DMS53 treated with DMSO at 0.1 percent for 48 hours (cell line): Measurements from ENCODE around the gene WDR13.
A peak's percentile ranks its signal among the peaks of the same experiment; 100 is the strongest.

ENCODE experiments used
- DNase-seq: peaks from one replicate; lab custom pipeline; 2025; ENCODE audit not compliant: unreplicated experiment; lab: John Stamatoyannopoulos, UW

Gene WDR13

DNA sequence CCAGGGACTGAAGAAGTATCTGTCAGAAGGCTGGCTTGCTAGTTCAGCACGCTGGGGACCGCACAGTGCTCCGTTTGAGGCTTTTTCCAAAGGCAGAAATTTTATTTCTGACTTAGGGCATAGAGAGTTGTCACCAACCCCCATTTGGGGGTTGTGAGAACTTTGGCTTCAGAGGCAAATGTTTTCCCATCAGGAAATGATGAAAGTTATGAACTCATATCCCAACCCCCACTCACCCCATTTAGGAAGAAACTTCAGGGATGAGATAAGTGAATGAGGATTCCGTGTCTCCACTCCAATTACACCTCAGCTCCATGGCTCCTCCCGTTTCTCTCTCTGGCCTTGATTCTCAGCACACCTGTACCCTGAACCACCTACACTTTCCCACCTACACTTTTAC lies 4.3 kb upstream of the WDR13 start:
- DNase-seq: no peak

- no peak for DNase-seq
Observed at GRCh38 chrX:48595929-48596328, 1.4 kb upstream of the WDR13 start.

GRCh38 chrX:48598614-48599013 lies 1.3 kb downstream of the WDR13 start:
- DNase-seq: no peak

DNA sequence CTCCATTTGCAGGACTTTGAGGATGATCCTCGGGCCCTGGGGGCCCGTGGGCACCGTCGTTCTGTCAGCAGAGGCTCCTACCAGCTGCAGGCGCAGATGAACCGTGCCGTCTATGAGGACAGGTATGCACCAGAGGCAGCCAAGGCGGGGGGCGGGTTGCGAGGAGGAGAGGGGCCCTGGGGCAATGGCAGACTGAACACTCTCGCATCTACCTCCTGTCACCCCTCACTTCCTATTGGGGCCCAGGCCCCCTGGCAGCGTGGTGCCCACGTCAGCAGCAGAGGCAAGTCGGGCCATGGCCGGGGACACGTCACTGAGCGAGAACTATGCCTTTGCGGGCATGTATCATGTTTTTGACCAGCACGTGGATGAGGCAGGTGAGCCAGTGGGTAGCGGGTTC lies 2.0 kb downstream of the WDR13 start:
- DNase-seq: no peak

DNA sequence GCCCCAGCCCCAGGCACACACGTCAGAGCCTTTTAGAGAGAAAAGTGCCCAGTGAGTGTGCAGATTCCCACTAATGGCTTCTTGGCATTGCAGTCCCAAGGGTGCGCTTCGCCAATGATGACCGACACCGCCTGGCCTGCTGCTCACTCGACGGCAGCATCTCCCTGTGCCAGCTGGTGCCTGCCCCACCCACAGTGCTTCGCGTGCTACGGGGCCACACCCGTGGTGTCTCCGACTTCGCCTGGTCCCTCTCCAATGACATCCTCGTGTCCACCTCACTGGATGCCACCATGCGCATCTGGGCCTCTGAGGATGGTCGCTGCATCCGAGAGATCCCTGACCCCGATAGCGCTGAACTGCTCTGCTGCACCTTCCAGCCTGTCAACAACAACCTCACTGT lies 2.9 kb downstream of the WDR13 start:
- no peak for DNase-seq

- no peak for DNase-seq
Observed at GRCh38 chrX:48601741-48602394, 4.6 kb downstream of the WDR13 start.

GRCh38 chrX:48604701-48605100 lies 7.4 kb downstream of the WDR13 start:
- no peak for DNase-seq

DNA sequence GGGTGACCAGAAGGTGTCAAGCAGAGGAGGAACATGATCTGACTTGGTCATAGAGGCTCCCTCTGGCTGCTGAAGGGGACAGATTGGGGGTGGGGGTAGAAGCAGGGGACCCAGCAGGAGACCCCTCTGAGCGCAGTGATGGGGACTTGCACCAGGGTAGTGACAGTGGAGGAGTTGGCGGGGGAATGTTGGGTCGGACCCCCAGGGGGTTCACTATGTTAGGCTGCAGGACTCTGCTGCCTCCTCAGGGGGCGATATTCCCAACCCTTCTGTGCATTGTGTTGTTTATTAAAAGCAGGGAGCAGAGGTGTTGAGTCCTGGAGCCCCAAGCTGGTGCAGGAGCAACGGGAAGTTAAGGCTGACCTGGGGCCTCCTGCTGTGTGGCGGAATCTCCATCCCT lies 8.8 kb downstream of the WDR13 start:
- no peak for DNase-seq

DNA sequence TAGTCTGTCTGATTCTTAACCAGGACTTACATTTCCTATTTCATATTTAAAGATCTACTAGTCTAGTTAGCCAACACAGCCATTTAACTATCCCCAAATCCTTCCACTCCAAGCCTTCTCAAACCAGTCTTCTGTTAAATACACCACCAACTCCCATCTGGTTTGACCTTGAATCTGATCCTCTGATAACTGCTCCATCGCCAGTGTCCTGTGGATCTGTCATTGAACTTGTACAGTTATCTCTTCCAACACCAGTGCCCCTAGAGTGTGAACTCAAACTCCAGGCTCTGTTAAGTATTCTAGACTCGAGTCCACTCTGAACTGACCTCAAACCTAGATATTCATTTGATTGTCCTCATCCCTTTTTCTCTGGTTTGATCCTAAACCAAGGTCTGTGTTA lies 14.4 kb downstream of the WDR13 start:
- DNase-seq: no peak

GRCh38 chrX:48613502-48614160 lies 16.3 kb downstream of the WDR13 start:
- no peak for DNase-seq

DNA sequence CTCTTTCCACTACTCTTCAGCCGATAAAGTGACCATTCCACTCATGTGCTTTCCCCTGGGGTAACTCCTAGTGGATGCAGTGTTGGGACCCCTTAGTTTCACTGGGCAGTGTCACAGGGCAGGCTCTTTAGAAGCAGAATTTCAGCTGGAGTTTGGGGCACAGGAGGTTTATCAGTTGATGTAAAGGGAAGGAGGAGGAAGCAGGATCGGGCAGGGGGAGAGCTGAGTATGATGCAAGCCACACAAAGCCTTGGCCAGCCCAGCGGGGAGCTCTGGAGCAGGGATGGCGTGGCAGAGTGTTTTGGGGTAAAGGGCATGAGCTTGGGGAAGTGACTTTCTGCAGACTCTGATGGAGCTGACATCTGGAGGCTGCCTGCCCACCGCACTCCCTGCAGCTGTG lies 19.3 kb downstream of the WDR13 start:
- no peak for DNase-seq

- DNase-seq: no peak
Observed at GRCh38 chrX:48617542-48618340, 20.4 kb downstream of the WDR13 start.

DNA sequence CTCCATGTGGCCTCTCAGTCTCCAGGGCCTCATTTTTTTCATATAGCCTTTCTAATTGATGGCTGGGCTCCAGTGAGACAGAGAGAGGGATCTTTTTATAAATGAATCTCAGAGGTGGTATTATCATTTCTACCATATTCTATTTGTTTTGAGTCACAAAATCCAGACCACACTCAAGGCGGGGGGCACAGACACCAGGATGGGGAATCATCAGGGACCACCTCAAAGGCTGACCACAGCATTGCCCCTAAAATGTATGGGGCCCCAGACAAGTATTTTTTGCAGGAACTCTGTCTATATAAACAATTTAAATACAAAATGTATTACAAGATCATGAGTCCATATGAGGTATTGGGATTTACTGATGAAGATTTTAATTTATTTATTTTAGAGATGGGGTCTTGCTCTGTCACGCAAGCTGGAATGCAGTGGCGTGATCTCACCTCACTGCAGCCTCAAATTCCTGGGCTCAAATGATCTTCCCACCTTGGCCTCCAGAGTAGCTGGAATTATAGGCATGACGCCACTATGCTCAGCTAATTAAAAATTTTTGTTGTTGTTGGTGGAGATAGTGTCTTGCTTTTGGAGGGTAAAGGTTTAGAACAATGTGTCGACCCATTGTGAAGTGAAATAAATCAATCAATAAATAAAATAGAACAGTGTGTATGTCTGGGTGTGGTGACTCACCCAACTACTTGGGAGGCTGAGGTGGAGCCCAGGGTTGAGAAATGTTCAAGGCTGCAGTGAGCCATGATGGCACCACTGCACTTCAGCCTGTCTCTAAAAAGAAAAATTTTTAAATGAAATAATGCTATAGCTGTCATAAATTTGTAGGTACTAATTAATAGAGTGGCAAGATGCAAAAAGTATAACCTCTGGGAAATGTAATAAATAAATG lies 29.4 kb downstream of the WDR13 start:
- no peak for DNase-seq

GRCh38 chrX:48631376-48632090 lies 34.2 kb downstream of the WDR13 start:
- DNase-seq: peak; percentile 86

DNA sequence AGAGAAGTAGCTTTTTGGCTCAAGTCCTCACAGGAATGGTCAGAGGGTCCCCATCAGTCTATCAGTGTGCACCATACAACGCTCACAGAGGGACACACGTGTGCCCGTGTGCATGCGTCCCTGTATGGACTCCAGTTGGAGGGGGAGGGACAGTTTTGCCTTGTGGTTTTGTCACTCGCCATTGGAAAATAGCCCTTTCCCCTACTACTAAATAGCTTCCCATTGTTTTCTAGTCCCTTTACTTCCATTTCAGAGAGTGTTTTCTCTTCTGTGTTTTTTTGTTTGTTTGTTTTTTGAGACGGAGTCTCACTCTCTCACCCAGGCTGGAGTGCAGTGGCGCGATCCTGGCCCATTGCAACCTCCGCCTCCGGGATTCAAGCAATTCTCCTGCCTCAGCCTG lies 34.9 kb downstream of the WDR13 start:
- no peak for DNase-seq

DNA sequence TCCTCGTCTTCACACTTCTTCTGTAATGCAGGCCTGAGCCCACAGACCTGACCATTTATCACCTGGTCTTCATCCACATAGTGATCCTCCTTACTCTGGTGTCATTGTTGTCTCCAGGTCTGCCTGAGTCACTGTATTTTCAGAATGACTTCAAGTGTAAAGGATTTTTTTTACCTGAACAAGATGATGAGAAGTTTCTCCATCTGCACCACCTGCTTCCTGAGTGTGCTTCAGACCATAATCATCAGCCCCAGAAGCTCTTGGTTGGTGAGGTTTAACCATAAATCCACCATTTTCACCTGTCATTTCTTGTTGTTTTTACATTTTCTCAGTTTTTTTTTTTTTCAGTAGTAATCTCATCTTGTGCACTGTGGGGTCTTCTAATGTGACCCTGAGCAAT lies 39.0 kb downstream of the WDR13 start:
- no peak for DNase-seq

DNA sequence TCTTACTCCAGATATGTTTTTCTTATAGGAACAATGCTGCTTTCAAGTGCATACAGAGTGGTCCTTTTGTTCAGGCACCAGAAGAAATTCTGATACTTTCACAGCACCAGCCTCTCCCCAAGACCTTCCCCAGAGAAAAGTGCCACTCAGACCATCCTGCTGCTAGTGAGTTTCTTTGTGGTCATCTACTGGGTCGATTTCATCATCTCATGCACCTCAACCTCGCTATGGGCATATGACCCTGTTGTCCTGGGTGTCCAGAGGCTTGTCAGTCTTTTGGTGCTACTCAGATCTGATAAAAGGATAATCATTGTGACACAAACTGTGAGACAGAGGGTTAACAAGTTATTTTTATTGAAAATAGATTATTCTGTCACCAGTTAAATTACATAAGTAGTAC lies 39.5 kb downstream of the WDR13 start:
- no peak for DNase-seq

DNA sequence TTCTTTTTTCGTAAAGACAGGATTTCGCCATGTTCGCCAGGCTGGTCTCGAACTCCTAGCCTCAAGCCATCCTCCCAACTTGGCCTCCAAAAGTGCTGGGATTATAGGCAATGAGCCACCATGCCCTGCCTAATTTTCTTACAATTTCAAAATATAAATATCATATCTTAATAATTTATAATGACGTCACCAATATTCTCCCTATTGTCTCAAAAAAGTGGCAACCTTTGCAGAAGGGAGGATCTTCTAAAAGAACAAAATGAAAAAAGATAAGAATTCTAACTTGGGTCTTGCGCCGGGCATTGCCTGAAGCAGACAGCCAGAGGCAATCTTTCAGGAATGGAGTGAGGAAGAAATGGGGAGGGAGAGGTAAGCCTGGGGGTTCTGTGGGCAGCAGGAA lies 48.4 kb downstream of the WDR13 start:
- no peak for DNase-seq

- DNase-seq: peak; percentile 17
Observed at GRCh38 chrX:48648336-48648751, 51.1 kb downstream of the WDR13 start.

GRCh38 chrX:48649102-48649501 lies 51.8 kb downstream of the WDR13 start:
- no peak for DNase-seq
